DOHH2 (cell line): Measurements from ENCODE around the gene SLC22A31.

Source experiments
- H3F3A ChIP-seq: fragments of 200-600 bp; sonication (generic), shearing (Covaris generic); 2 replicates; pipeline ENCODE4 v1.6.0; 2016; ENCODE audit warnings: antibody characterized with exemption, mild to moderate bottlenecking; ENCODE audit not compliant: control insufficient read depth, insufficient read depth
- H3K27ac ChIP-seq: fragments of 200-600 bp; sonication (generic); 2 replicates; pipeline ENCODE4 v1.5.1; 2014; ENCODE audit warnings: low read depth, mild to moderate bottlenecking, low read length, moderate library complexity
- H3K27me3 ChIP-seq: fragments of 200-600 bp; sonication (generic); 2 replicates; pipeline ENCODE4 v1.6.1; 2014; ENCODE audit warnings: mild to moderate bottlenecking, low read length, mixed read lengths; ENCODE audit not compliant: control insufficient read depth
- H3K36me3 ChIP-seq: fragments of 200-600 bp; sonication (generic); 2 replicates; pipeline ENCODE4 v1.6.1; 2014; ENCODE audit warnings: mild to moderate bottlenecking, low read length, moderate library complexity, mixed read lengths; ENCODE audit not compliant: control insufficient read depth
- H3K4me1 ChIP-seq: fragments of 200-600 bp; sonication (generic); 2 replicates; pipeline ENCODE4 v1.6.1; 2014; ENCODE audit warnings: mild to moderate bottlenecking, low read length, mixed read lengths; ENCODE audit not compliant: control insufficient read depth
- H3K4me2 ChIP-seq: fragments of 200-600 bp; sonication (generic); 2 replicates; pipeline ENCODE4 v1.6.0; 2014; ENCODE audit warnings: mild to moderate bottlenecking, low read length, moderate library complexity
- H3K4me3 ChIP-seq: fragments of 200-600 bp; sonication (generic); 2 replicates; pipeline ENCODE4 v1.5.1; 2014; ENCODE audit warnings: mild to moderate bottlenecking, low read length, mixed read lengths
- H3K79me2 ChIP-seq: fragments of 200-600 bp; sonication (generic); 2 replicates; pipeline ENCODE4 v1.6.1; 2014; ENCODE audit warnings: mild to moderate bottlenecking, low read length, mixed read lengths; ENCODE audit not compliant: control insufficient read depth
- H3K9me2 ChIP-seq: fragments of 200-600 bp; sonication (generic); replicated peaks from 2 replicates; pipeline ENCODE4 v1.6.1; 2014; ENCODE audit warnings: mild to moderate bottlenecking, low read length, mixed read lengths; ENCODE audit not compliant: control insufficient read depth
- H3K9me3 ChIP-seq: fragments of 200-600 bp; sonication (generic); 2 replicates; pipeline ENCODE4 v1.6.1; 2014; ENCODE audit warnings: antibody characterized with exemption, low read length, mixed read lengths; ENCODE audit not compliant: control insufficient read depth, insufficient read depth
- H4K20me1 ChIP-seq: fragments of 200-600 bp; sonication (generic); 2 replicates; pipeline ENCODE4 v1.6.0; 2014; ENCODE audit warnings: low read depth, mild to moderate bottlenecking, antibody characterized with exemption, low read length, moderate library complexity; ENCODE audit not compliant: control insufficient read depth, insufficient read depth
- CTCF ChIP-seq: fragments of 200-600 bp; sonication (generic); IDR thresholded peaks from one replicate; pipeline ENCODE4 v1.5.1; 2014; ENCODE audit warnings: antibody characterized with exemption, mild to moderate bottlenecking, low read depth, low read length; ENCODE audit not compliant: poor library complexity, severe bottlenecking
- EZH2phosphoT487 ChIP-seq: fragments of 200-600 bp; sonication (generic); IDR thresholded peaks from 2 replicates; pipeline ENCODE4 v1.6.1; 2017; ENCODE audit warnings: borderline replicate concordance, mild to moderate bottlenecking, antibody characterized with exemption, low read length, moderate library complexity, mixed read lengths

Gene SLC22A31

GRCh38 chr16:89161763-89162713 is 38.3 kb downstream of the SLC22A31 start:
- Histone ChIP-seq H3K27me3 (no peaks in the 10 kb centered on the region), H3K4me1 (peaks cover 6% of the 10 kb centered on the region), H3K79me2 (no peaks in the 10 kb centered on the region), H3F3A (peaks cover 19% of the 10 kb centered on the region), H3K4me2 (no peak overlapping the region), H3K9me3 (peaks cover 28% of the 10 kb centered on the region; the same call in 1 of the 2 replicates), H3K4me3 (no peak overlapping the region), H3K9me2 (no peaks in the 10 kb centered on the region), H3K27ac (no peak overlapping the region), H4K20me1 (no peaks in the 10 kb centered on the region), H3K36me3 (no peaks in the 10 kb centered on the region)
- TF ChIP-seq CTCF (no peak), EZH2phosphoT487 (no peak)

GRCh38 chr16:89160977-89161701 is 39.2 kb downstream of the SLC22A31 start:
- no peaks in the 10 kb centered on the region for H4K20me1 ChIP-seq
- H3K27me3 ChIP-seq = no peaks in the 10 kb centered on the region
- H3K4me3 ChIP-seq = no peak overlapping the region
- no peak for TF ChIP-seq CTCF
- no peak for TF ChIP-seq EZH2phosphoT487
- peaks cover 19% of the 10 kb centered on the region for H3F3A ChIP-seq
- 0 out of 2 replicates have a peak, but pooled peaks cover 3% of the 10 kb centered on the region for H3K4me1 ChIP-seq
- H3K4me2 ChIP-seq = no peak overlapping the region
- H3K27ac ChIP-seq = no peak overlapping the region
- no peaks in the 10 kb centered on the region for H3K79me2 ChIP-seq
- H3K9me3 ChIP-seq = peaks cover 28% of the 10 kb centered on the region; the same call in 1 of the 2 replicates
- no peaks in the 10 kb centered on the region for H3K36me3 ChIP-seq
- H3K9me2 ChIP-seq = no peaks in the 10 kb centered on the region

- H3K36me3 ChIP-seq = no peaks in the 10 kb centered on the region
- no peaks in the 10 kb centered on the region for H3K79me2 ChIP-seq
- H3K4me3 ChIP-seq = no peak overlapping the region
- H3K4me2 ChIP-seq = no peak overlapping the region
- H4K20me1 ChIP-seq = no peaks in the 10 kb centered on the region
- no peaks in the 10 kb centered on the region for H3K27me3 ChIP-seq
- TF ChIP-seq CTCF (no peak), EZH2phosphoT487 (no peak)
- peaks cover 22% of the 10 kb centered on the region for H3F3A ChIP-seq
- H3K9me2 ChIP-seq = no peaks in the 10 kb centered on the region
- peaks cover 5% of the 10 kb centered on the region for H3K4me1 ChIP-seq
- no peak overlapping the region for H3K27ac ChIP-seq
- peaks cover 28% of the 10 kb centered on the region; the same call in 1 of the 2 replicates for H3K9me3 ChIP-seq
Observed at GRCh38 chr16:89159850-89160354, 40.4 kb downstream of the SLC22A31 start.
